Aorta (tissue), 5 donors: ENCODE results near the gene KIF5C. TPM values are rescaled to one million over a fixed set of nuclear protein-coding genes. Genes with fewer than 3 reads are reported as not detected.
A peak's percentile ranks its signal among the peaks of the same experiment; 100 is the strongest.

Source experiments
- ATAC-seq: fragments of 200-7000 bp; cut with Tn5 transposase; one replicate; pipeline ENCODE4 v1.9.1; 2022; ENCODE audit warnings: moderate library complexity; ENCODE audit not compliant: low FRiP score
- DNase-seq, 2 donors: peaks; one replicate each; pipeline ENCODE4 v3.0.0-alpha.2; 2020
- H3K27ac ChIP-seq, 2 donors: one replicate each; pipeline ENCODE4 v1.5.1; 2013; ENCODE audit warnings: low read length in 2 of 2, mild to moderate bottlenecking in 2 of 2, moderate library complexity in 2 of 2, control low read depth in 1 of 2, inconsistent platforms in 1 of 2, low read depth in 1 of 2
- H3K27me3 ChIP-seq, 2 donors: one replicate each; pipeline ENCODE4 v1.6.1; 2013; ENCODE audit warnings: control low read depth in 1 of 2, low read length in 1 of 2, mild to moderate bottlenecking in 1 of 2, moderate library complexity in 1 of 2; ENCODE audit not compliant: insufficient read depth in 2 of 2, control insufficient read depth in 1 of 2
- H3K36me3 ChIP-seq, 2 donors: one replicate each; pipeline ENCODE4 v1.6.1; 2013; ENCODE audit warnings: control low read depth in 1 of 2, low read length in 1 of 2, mild to moderate bottlenecking in 1 of 2; ENCODE audit not compliant: insufficient read depth in 2 of 2, control insufficient read depth in 1 of 2
- H3K4me1 ChIP-seq, 2 donors: one replicate each; pipeline ENCODE4 v1.6.1; 2013; ENCODE audit warnings: low read length in 2 of 2, control low read depth in 1 of 2, mild to moderate bottlenecking in 1 of 2, moderate library complexity in 1 of 2; ENCODE audit not compliant: insufficient read depth in 2 of 2, control insufficient read depth in 1 of 2
- H3K4me3 ChIP-seq, 2 donors: one replicate each; pipeline ENCODE4 v1.5.1; 2013; ENCODE audit warnings: low read length in 2 of 2, control low read depth in 1 of 2, mild to moderate bottlenecking in 1 of 2
- H3K9me3 ChIP-seq: one replicate; pipeline ENCODE4 v1.6.1; 2013; ENCODE audit warnings: mild to moderate bottlenecking, low read length; ENCODE audit not compliant: control insufficient read depth
- WGBS, 2 donors: extraction: QIAGEN DNeasy Blood & Tissue Kit; methylation state at CpG; one replicate each; pipeline ENCODE4 v1.1.7; 2013; 5-methylcytosine and 5-hydroxymethylcytosine counted together
- intact Hi-C, 2 donors: fragments of 100-400 bp; cut with DNase I; formaldehyde crosslinking; loops; one replicate each; pipeline versions ENCODE4 v1.14.2 to v1.15.0; 2022
- polyA plus RNA-seq, 2 donors: library from polyadenylated mRNA; stranded (reverse); fragments of 200-250 nt; gene quantifications; one replicate each; pipeline ENCODE4 v1.2.3, GENCODE V29; 2013
- total RNA-seq, 2 donors: library from RNA; stranded (reverse); fragmentation: NEBNext Ultra II Directional; extraction: Animal tissue kit (Norgen Biotek cat#: 25700); gene quantifications; one replicate each; pipeline ENCODE4 v1.2.1, GENCODE V29; 2021
- donor health status: healthy with polysubstance abuse.
- donor health status: Bipolar disorder and iron deficiency.
- donor health status: DM: no; HTN: no; CAD: no.
- donor health status: DM: no; HTN: no; CAD: no.
- donor health status: DM: yes; HTN: yes; CAD: no.

KIF5C gene
- total and polyA plus RNA-seq, 4 donors = 1.5 to 3.4 (median 1.9) TPM

- H3K9me3 ChIP-seq = no peaks in the 10 kb centered on the region
- H3K4me1 ChIP-seq = no peaks in the 10 kb centered on the region
- ATAC-seq (no peak), DNase-seq (no peak)
- H3K4me3 ChIP-seq = no peak overlapping the region
- H3K27ac ChIP-seq = no peak overlapping the region
- WGBS, 2 donors = 81 to 85% methylated on average over 1 of the region's 1 CpG
- peaks cover 0 to 3% of the 10 kb centered on the region in 2 donors for H3K36me3 ChIP-seq
- intact Hi-C loops = loop anchor here in 1 of 2 donors (5.0 kb wide), 1 partner anchor 421 kb away; no protein-coding TSS in a partner anchor
- H3K27me3 ChIP-seq = no peaks in the 10 kb centered on the region
Measured at GRCh38 chr2:148988337-148988736, 113.3 kb downstream of the KIF5C start.

DNA sequence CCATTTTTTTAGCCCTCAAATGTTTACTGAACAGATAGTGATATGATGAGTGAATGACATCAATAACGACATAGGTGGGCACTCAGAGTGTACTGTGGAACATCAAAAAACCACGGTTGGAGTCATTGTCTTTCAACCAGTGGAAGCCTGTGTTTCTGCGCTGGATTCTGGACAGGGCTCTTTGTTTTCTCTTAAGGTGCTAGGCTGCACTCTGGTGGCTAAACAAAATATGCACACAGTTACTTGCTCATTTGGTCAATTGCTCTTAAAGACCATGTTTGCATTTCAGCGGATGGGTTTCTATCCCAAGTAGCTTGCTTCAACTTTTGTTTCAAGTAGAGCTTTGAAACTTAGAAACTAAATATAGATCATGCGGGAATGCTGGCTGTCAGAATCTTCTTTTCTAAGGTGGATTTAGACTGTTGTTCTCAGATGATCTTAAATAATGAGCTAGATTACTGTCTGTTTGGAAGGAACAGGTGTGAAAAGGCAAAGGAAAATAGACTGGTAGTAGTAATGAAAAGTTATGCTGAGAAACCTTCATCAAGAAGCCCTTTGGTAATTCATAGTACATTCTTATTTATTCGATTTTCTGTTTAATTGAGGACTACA is 115.0 kb downstream of the KIF5C start:
- H3K9me3 ChIP-seq = no peaks in the 10 kb centered on the region
- H3K4me1 ChIP-seq = no peaks in the 10 kb centered on the region
- DNase-seq (no peak), ATAC-seq (peak; percentile 88)
- H3K4me3 ChIP-seq = no peak overlapping the region
- H3K27me3 ChIP-seq = no peaks in the 10 kb centered on the region
- 31% methylated on average over 6 of the region's 6 CpGs for whole genome bisulfite sequencing, 2 donors
- intact Hi-C loops = loop anchor here (1.0 to 10.0 kb wide), 5 partner anchors 423 to 1053 kb away; no protein-coding TSS in a partner anchor
- no peak overlapping the region for H3K27ac ChIP-seq
- no peaks in the 10 kb centered on the region for H3K36me3 ChIP-seq

GRCh38 chr2:148990968-148991367 is 115.9 kb downstream of the KIF5C start:
- no peak overlapping the region for H3K27ac ChIP-seq
- intact Hi-C loops = loop anchor here (1.0 to 10.0 kb wide), 4 partner anchors 426 to 1054 kb away; no protein-coding TSS in a partner anchor
- H3K4me1 ChIP-seq = no peaks in the 10 kb centered on the region
- no peaks in the 10 kb centered on the region for H3K36me3 ChIP-seq
- ATAC-seq = no peak
- H3K27me3 ChIP-seq = no peaks in the 10 kb centered on the region
- DNase-seq = no peak
- no peaks in the 10 kb centered on the region for H3K9me3 ChIP-seq
- H3K4me3 ChIP-seq = no peak overlapping the region
- WGBS, 2 donors = 73 to 77% methylated on average over 6 of the region's 6 CpGs

- intact Hi-C loops = loop anchor here (5.0 to 10.0 kb wide), 3 partner anchors 428 to 1055 kb away; no protein-coding TSS in a partner anchor
- H3K9me3 ChIP-seq = no peaks in the 10 kb centered on the region
- ATAC-seq (no peak), DNase-seq (no peak)
- H3K36me3 ChIP-seq = no peaks in the 10 kb centered on the region
- H3K27ac ChIP-seq = no peak overlapping the region
- H3K27me3 ChIP-seq = no peaks in the 10 kb centered on the region
- H3K4me1 ChIP-seq = no peaks in the 10 kb centered on the region
- H3K4me3 ChIP-seq = no peak overlapping the region
Measured at GRCh38 chr2:148992448-148992847, 117.4 kb downstream of the KIF5C start.

- H3K36me3 ChIP-seq = no peaks in the 10 kb centered on the region
- no peaks in the 10 kb centered on the region for H3K9me3 ChIP-seq
- no peaks in the 10 kb centered on the region for H3K27me3 ChIP-seq
- no peaks in the 10 kb centered on the region for H3K4me1 ChIP-seq
- DNase-seq (no peak), ATAC-seq (no peak)
- no peak overlapping the region for H3K4me3 ChIP-seq
- WGBS, 2 donors = 69 to 76% methylated on average over 3 of the region's 3 CpGs
- intact Hi-C loops = loop anchor here (5.0 to 10.0 kb wide), 3 partner anchors 429 to 1056 kb away; no protein-coding TSS in a partner anchor
- no peak overlapping the region for H3K27ac ChIP-seq
Measured at GRCh38 chr2:148993351-148993750, 118.3 kb downstream of the KIF5C start.

GRCh38 chr2:148994341-148994740 is 119.3 kb downstream of the KIF5C start:
- Histone ChIP-seq H3K36me3 (no peaks in the 10 kb centered on the region), H3K9me3 (no peaks in the 10 kb centered on the region), H3K4me3 (no peak overlapping the region), H3K27me3 (no peaks in the 10 kb centered on the region), H3K4me1 (no peaks in the 10 kb centered on the region), H3K27ac (no peak overlapping the region)
- no peak for DNase-seq
- WGBS, 2 donors = 86 to 92% methylated on average over 8 of the region's 8 CpGs
- intact Hi-C loops = loop anchor here (5.0 to 10.0 kb wide), 3 partner anchors 430 to 1057 kb away; no protein-coding TSS in a partner anchor
- no peak for ATAC-seq

DNA sequence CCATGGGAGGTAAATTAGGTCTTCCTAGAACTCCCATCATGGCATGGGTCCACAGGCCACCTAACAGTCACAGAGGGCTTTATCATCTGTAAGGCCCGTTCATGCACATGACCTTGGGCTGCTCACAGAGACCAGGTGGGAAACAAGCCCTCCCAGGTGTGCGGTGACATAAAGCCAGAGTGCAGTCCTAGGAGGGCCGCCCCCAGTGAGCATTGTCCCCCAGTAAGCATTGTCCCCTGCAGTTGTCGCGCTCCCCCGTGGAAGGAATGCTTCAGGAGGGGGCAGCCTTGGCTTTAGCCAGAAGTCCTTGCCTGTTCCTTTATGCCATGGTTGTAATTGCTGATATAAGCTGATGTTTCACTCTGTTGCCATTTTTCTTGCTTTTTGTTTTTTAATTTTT is 121.8 kb downstream of the KIF5C start:
- 91 to 93% methylated on average over 6 of the region's 6 CpGs for WGBS, 2 donors
- intact Hi-C loops = loop anchor here in 1 of 2 donors (10.0 kb wide), 2 partner anchors 432 to 1012 kb away; no protein-coding TSS in a partner anchor
- no peak overlapping the region for H3K4me3 ChIP-seq
- no peak for DNase-seq
- ATAC-seq = no peak
- H3K27me3 ChIP-seq = no peaks in the 10 kb centered on the region
- H3K27ac ChIP-seq = no peak overlapping the region
- H3K9me3 ChIP-seq = no peaks in the 10 kb centered on the region
- no peaks in the 10 kb centered on the region for H3K4me1 ChIP-seq
- no peaks in the 10 kb centered on the region for H3K36me3 ChIP-seq

DNA sequence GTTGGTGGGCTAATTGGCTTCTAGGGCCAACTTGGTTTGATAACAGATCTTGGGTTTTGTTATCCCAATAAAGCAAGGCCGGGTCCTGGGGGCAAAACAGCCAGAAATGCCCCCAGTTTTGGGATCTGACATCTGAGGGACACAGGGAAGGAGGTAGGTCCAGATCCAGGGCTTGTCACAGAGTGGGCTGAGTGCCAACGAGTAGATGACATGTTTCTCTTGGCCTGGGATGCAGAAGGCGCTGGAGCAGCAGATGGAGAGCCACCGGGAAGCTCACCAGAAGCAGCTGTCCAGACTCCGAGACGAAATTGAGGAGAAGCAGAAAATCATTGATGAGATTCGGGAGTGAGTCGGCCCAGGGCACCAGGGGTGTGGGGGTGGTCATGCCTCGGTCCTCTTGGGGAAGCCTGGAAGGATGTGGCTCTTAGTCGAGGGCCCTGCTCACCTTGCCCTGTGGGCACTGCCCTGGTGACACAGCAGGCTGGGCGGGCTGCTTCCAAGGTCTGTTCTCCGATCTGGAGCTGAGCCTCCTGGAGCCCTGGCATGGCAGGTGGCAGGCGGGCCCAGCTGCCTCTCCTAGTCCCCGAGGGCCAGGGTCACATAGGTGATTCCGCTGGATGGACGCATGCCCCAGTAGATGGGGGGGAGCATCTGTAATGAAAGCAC is 123.3 kb downstream of the KIF5C start:
- Histone ChIP-seq H3K36me3 (no peaks in the 10 kb centered on the region), H3K4me3 (no peak overlapping the region), H3K9me3 (no peaks in the 10 kb centered on the region), H3K27ac (no peak overlapping the region), H3K4me1 (no peaks in the 10 kb centered on the region), H3K27me3 (no peaks in the 10 kb centered on the region)
- 57 to 59% methylated on average over 16 of the region's 16 CpGs for WGBS, 2 donors
- DNase-seq (no peak), ATAC-seq (peak; percentile 39)
- intact Hi-C loops = loop anchor here in 1 of 2 donors (10.0 kb wide), 2 partner anchors 433 to 1013 kb away; no protein-coding TSS in a partner anchor
